GM21515 (cell line): Measurements from ENCODE around the gene SSTR4.

Experiments used
- ATAC-seq: cut with Tn5 transposase; IDR thresholded peaks from one replicate; pipeline ENCODE4 v1.9.1; 2021; ENCODE audit not compliant: unreplicated experiment

SSTR4 gene

DNA sequence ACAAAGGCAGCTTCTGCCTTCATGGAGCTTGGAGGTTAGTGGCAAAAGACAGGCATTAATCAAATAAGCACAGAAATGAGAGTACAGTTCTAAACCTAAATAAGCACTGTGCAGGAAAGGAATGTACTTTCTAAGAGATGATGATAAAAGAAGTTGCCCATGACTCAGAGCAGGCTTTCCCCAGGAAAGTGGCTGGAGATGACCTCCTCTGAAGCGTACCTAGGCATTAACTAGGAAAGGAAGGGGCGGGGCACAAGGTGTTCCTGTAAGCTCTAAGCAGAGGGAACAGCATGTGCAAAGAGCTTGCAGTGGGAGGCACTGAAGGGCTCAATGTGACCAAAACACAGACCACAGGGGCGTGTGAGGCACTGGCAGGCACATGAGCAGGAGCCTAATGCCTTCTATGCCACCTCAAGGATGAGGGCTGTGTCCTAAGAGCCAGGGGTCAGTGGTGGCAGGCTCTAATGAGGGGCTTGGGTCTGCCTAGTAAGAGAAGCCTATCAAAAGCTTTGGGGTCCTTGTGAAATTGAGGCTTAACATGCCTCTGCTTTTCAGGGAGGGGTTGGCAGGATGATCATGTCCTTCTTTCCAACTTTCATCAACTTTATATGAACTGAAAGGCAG, 4.9 kb downstream of the SSTR4 start:
- no peak for ATAC-seq

GRCh38 chr20:23042270-23042669, 7.2 kb downstream of the SSTR4 start:
- no peak for ATAC-seq

- no peak for ATAC-seq
These were observed 8.3 kb downstream of the SSTR4 start for GRCh38 chr20:23043376-23043775.

GRCh38 chr20:23046431-23046830, 11.3 kb downstream of the SSTR4 start:
- ATAC-seq: no peak

GRCh38 chr20:23047001-23047737, 12.1 kb downstream of the SSTR4 start:
- no peak for ATAC-seq

GRCh38 chr20:23047738-23048214, 12.7 kb downstream of the SSTR4 start:
- no peak for ATAC-seq

DNA sequence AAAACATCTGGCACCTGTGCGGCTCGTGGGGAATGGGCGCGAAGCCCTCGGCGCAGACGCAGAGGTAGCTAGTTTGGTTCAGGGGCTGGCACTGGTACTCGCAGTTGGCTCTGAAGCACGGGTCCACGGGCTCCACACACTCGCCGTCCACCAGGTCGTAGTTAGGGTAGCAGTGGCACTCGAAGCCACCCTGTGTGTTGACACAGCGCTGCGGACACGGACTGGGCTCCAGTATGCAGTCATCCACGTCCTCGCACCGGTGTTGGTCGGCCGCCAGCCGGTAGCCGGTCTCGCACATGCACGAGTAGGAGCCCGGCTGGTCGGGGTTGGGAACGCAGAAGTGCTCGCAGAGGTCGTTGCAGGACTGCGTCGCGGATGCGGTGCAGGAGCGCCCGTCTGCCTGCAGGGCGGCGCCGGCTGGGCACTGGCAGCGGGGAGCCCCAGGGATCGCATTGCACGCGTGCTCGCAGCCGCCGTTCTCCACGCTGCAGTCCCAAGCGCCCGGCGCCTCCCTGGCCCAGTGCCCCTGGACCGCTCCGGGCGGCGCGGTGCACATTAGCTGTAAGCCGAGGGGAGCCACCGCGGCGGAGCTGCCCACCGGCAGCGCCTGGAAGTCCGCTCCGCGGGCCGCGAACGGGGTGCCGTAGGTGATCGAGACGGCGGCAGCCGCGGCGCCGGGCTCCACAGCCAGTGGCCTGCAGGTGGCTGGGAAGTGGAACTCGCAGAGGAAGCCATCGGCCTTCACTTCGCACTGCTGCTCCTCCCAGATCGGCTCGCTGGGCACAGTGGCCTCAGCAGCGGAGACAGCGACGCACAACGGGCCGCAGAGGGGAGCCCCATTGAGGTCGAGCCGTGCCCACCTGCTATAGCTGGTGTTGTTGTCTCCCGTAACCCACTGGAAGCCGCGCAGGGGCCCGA, 13.4 kb downstream of the SSTR4 start:
- ATAC-seq: no peak

DNA sequence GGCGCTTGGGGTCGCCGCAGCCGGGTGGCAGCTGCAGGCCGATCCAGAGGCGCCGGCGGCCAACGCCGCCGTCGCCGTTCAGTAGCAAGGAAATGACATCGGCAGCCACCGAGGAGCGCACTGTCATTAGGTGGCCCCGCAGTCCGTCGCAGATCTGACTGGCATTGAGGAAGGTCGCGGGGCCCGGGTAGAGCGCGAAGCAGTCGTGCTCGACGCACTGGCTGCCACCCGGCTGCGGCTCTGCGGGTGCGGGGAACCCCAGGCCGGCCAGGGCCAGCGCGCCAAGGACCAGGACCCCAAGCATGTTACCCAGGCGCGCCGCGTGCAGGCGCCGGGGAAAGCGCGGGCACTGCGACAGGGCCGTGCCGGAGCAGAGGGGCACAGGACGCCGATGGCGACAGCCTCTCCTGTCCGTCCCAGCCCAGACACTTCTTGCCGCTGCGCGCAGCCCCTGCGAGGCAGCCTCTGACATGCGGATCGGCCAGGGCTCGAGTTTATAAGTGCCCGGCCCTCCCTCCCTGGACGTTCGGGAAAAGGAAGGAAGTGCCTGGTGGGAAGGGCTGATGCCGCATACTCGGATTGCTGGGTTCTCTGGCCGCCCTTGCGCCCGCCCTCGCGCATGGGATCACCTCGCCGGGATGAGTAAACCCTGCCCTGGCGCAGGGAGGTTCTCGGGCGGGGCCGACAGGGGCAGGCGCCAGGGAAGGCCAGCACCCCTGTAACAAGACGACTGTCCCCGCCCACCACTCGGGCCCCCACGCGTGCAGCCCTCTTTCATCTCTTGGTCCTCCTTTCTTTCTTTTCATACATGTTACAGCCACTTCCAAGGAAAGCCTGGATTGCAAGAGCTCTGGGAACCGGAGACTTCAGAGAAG, 14.3 kb downstream of the SSTR4 start, which contains the start of gene THBD:
TSS of gene THBD (minus strand) at position 472 of the 875 bp plus-strand sequence. CDS start at position 304, 168 bp downstream.
- no peak for ATAC-seq

GRCh38 chr20:23050076-23050838, 15.1 kb downstream of the SSTR4 start:
- ATAC-seq: no peak

DNA sequence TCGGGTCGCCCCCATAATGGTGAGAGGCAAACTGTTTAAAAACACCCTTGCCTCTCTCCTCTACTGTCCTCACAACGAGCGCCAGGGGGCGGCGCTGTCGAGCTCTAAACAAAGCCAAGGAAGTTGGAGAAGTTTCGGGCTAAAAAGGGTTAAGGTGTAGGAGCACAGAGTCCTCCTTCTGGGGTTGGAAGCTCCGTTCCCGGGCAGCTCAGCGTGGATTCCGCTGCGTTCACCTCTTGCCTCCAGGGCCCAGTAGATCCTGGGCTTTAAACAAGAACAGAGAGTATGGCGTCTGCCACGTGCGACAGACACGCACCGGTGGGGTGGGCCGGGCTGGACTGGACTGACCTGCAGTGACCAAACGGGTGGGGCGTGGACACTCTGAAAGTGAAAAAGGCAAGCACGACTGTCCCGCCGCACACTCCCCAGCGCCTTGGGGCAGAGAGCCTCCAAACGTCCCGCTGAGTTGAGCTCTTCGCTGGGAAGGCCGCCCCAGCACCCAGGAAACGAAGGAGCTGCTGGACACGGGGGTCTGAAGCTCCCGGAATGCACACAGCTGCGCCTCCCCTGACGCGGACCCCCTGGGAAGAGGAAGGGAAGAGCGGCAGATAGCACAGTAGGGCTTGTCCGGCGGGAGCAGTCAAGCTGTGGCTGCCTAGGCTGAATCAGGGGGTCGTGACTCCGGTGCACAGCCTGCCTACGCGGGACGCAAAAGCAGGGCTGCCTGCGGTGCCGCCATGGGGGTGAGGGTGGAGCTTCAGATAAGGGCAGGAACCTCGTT, 15.9 kb downstream of the SSTR4 start:
- ATAC-seq: no peak

GRCh38 chr20:23052904-23053303, 17.8 kb downstream of the SSTR4 start:
- ATAC-seq: no peak

DNA sequence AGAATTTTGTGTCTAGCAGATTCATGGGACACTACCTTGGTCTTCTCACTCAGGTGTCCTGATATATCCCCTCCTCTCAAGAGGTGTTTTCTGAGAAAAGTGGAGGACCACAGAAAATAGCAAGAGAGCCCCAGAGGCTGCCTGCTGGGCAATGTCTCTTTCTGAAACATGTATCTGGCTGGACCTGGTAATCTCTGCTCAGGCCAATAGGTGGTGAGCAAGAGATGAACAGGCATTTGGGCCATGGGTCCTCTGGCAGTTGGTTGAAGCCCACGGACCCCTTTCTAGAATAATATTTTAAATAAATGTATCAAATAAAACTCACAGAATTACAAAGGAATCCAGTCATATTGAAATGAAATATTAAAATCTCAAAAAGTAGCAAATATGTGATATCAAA, 23.1 kb downstream of the SSTR4 start:
- no peak for ATAC-seq

GRCh38 chr20:23059001-23059400, 23.9 kb downstream of the SSTR4 start:
- ATAC-seq: no peak

GRCh38 chr20:23059846-23060245, 24.7 kb downstream of the SSTR4 start:
- ATAC-seq: no peak

- no peak for ATAC-seq
These were observed 25.5 kb downstream of the SSTR4 start for GRCh38 chr20:23060629-23061028.

DNA sequence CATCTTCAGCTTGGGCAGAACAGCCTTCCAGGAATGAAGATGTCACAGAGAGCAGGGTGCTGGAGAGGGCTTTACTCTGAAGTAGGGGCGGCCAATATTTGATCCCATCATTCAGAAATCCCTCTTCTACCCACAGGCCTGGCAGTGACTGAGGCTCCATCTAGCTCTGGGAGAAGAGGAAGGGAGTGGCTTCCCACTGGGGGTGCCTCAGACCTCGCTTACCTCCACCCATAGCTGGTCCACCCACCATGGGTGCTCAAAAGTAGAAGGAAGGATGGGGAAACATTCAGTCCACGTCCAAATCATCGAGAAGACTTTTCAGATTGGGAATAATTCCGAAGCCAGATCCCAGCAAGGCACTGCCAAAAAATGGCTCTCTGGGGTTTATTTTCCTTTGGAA, 26.1 kb downstream of the SSTR4 start:
- ATAC-seq: no peak

- no peak for ATAC-seq
These were observed 26.8 kb downstream of the SSTR4 start for GRCh38 chr20:23061734-23062561.

GRCh38 chr20:23062632-23063031, 27.5 kb downstream of the SSTR4 start:
- no peak for ATAC-seq
